ENCODE results near the gene NELL1.
A peak's percentile ranks its signal among the peaks of the same experiment; 100 is the strongest.

Gene NELL1

DNA sequence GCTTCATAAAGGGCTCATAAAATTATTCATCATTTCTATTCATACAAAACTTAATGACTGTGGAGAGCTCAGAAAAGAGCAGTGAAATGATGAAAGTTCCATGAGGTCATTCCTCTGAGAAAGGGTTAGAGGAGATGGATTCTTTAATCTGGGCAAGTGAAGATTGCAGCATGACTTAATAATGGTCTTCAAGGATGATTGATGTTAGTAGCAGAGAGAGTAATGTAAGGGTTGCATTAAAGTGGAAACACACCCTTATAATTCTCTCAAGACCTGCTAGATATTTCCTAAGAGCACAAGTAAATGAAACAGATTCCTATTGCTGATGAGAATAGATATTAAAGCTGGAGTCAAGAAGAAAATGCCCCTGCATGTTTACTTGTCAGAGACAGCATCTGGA lies 811.9 kb downstream of the NELL1 start:
- DNase-seq (ENCODE audit: low read depth, low spot score) = no peak

GRCh38 chr11:21484039-21484438 lies 814.7 kb downstream of the NELL1 start:
- DNase-seq (ENCODE audit: low read depth, low spot score) = no peak

DNA sequence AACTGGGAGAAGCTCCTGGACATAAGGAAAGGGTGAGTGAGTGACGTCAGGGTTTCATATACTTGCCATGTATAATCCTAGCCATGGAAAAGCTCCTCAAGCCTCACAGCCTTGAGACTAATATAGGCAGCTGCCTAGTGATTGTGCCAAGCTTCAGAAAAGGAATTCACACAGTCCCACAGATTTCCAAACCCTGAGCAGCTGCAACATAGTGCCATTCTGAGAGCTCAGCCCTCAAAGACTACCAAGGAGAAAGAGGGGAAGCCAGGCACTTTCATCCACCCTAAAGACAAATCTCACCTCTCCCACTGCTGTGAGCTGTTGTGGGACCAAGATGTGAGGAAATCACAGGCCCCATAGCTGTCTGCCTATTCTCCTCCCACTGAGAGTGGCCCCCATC lies 815.6 kb downstream of the NELL1 start:
- DNase-seq (ENCODE audit: low read depth, low spot score) = no peak

- DNase-seq (ENCODE audit: low read depth, low spot score) = no peak
Measured at GRCh38 chr11:21485426-21485825, 816.0 kb downstream of the NELL1 start.

DNA sequence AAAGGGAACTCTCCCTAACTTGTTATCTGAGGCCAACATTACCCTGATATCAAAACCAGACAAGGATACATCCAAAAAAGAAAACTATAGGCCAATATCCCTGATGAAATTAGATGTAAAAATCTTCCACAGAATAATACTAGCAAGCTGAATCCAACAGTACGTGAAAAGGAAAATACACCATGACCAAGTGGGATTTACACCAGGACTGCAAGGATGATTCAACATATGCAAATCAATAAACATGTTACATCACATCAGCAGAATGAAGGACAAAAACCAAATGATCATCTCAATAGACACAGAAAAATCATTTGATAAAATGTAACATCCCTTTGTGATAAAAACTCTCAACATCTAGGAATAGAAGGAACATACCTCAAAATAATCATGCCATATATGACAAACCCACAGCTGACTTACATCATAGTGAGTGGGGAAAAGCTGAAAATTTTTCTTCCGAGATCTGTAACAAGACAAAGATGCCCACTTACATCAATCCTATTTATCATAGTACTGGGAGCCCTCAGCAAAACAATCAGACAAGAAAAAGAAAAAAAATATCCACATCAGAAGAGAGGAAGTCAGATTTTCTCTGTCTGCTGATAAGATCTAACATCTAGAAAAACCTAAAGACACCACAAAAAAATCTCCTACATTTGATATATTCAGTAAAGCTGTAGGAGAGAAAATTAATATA lies 820.2 kb downstream of the NELL1 start:
- DNase-seq (ENCODE audit: low read depth, low spot score) = no peak

DNA sequence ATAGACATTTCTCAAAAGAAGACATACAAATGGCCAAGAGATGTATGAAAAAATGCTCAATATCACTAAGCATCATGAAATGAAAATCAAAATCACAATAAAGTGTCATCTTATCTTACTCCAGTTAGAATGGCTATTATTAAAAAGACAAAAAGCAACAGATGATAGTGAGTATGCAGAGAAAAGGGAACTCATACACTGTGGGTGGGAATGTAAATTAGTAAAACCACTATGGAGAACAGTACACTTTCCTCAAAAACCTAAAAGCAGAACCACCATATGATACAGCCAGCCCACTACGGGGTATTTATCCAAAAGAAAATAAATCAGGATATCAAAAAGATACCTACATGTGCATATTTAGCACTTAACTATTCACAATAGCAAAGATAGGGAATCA lies 823.5 kb downstream of the NELL1 start:
- DNase-seq (ENCODE audit: low read depth, low spot score) = no peak

DNA sequence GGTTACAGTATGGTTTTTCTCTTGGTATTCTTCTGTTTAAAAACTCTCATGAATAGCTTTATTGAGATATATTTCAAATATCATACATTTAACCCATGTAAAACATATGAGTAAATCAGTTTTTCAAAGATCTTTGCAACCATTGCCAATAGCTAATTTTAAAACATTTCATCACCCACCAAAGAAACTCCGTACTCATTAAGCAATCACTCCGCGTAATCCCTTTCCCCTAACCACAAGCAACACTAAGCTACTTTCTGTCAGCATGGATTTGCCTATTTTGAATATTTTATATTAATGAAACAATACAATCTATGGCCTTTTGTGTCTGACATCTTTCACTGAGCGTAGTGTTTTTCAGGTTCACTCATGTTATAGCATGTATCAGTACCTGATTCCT lies 825.6 kb downstream of the NELL1 start:
- no peak for DNase-seq (ENCODE audit: low read depth, low spot score)

GRCh38 chr11:21495879-21496278 lies 826.5 kb downstream of the NELL1 start:
- DNase-seq (ENCODE audit: low read depth, low spot score) = no peak

GRCh38 chr11:21501245-21501644 lies 831.9 kb downstream of the NELL1 start:
- DNase-seq (ENCODE audit: low read depth, low spot score) = no peak

DNA sequence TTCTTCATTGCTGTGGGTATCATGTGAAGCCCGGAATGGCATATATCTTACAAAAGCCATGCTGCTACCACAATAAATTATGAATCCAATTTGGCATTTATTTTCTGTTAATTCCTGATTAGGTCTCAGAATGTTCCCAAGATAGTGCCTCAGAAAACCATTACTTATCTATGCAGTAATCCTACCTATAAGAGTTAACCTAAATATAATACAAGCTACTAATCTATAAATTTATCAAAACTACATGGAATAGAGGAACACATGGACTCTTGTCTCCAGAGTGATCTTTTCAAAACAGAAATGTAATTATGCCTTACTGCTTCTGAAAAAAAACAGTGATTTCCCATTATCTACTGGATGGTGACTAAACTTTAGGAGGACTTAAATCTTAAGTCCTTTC lies 835.7 kb downstream of the NELL1 start:
- DNase-seq (ENCODE audit: low read depth, low spot score) = no peak

DNA sequence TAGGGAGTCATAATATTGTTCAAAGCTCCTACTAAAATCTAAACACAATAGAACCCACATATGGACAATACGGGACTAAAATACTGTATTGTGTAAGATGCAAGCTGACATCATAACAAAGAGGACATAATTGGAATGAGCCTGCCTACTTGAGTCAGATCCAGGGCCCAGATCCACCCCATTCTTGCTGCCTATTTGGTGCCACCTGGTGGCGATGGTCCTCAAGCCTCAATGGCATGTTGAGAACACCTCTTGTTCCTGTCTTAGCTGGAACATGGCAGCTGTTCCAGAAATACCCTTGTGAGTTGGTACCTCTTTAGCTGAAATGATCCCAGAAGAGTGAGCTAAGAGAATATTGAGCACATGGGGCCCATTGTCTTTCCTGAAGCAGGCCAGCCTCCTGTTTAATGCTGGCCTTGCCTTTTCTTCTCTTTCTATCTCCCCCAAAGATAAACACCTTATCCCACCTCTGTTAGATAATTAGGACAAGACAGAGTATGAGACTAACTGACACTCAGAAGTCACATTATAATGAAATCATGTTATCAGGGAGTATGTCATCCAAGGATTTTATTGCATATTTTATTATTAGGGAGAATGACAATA lies 842.6 kb downstream of the NELL1 start:
- peak; percentile 85 for DNase-seq (ENCODE audit: low read depth, low spot score)

DNA sequence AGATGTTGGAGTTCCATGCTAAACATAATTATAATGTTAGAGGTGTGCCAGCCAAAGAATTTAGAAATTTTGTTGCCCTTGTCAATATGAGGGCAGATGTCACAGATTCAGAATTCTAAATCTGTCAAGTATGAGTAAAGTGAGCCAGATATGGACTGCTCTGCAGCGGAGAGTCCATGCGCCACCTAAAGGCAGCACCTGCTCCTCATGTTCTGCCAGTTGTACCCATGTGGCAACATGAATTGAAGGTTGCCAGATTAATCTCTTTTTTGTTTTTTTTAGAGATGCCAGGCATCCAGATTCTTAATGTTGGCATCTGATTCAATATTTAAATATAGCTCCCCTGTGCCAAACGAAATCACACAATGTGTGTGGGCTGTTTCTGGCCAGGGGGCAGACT lies 844.9 kb downstream of the NELL1 start:
- peak; percentile 7 for DNase-seq (ENCODE audit: low read depth, low spot score)

DNA sequence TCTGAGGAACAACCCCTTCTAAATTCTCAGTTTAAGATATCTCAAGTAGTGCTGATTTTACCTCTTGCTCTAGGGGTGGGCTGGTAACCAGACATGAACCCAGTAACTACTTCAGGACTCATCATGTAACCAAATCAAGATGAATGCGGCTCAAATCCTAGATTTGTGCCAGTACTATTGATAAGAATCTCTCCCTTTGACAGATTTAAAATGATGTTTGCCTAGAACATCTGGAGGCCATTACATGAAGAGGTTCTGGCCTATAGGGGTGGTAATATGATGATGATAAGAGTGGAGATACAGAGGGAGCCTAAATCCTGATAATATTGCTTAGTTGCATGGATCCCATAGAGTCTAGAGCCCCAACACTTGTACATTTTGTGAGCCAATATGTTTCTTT lies 850.9 kb downstream of the NELL1 start:
- no peak for DNase-seq (ENCODE audit: low read depth, low spot score)

- DNase-seq (ENCODE audit: low read depth, low spot score) = no peak
Measured at GRCh38 chr11:21529187-21529586, 859.8 kb downstream of the NELL1 start.

GRCh38 chr11:21534288-21534687 lies 864.9 kb downstream of the NELL1 start:
- DNase-seq (ENCODE audit: low read depth, low spot score) = no peak

DNA sequence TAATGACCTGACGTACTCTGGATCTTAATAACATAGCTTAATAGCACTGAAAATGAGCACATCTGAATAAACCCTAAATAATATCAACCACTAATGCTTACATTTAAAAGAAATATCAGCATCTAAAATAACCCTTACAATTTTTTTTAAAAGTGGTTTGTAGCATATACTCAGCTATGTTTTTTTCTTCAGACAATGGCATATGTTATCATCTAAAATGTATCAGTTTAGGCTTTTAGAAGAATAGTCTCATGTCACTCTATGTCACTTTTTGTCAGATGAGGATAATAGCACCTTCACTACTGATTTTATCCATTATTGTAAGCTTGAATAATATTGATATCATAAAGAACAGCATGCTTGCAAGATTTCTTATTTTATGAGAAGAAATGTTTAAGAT lies 868.6 kb downstream of the NELL1 start:
- no peak for DNase-seq (ENCODE audit: low read depth, low spot score)

GRCh38 chr11:21541187-21541751 lies 871.9 kb downstream of the NELL1 start:
- no peak for DNase-seq (ENCODE audit: low read depth, low spot score)

DNA sequence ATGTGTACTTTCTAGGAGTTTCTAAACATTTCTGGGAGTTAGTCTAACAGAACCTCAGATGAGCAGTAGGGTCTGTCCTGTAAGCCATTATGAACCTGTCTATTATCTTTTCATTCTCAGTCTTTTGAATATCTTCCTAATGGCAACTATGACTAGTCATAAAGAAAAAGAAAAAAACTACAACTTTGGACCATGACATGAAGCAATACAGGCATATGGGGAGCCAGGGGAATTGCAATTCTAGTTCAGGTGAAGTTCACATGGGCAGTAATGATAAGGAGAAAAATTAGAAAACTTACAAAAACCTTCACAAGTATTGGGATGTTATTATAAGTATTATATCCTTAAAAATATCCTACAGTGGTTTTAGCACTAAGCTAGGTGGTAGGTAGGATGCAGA lies 874.5 kb downstream of the NELL1 start:
- no peak for DNase-seq (ENCODE audit: low read depth, low spot score)

DNA sequence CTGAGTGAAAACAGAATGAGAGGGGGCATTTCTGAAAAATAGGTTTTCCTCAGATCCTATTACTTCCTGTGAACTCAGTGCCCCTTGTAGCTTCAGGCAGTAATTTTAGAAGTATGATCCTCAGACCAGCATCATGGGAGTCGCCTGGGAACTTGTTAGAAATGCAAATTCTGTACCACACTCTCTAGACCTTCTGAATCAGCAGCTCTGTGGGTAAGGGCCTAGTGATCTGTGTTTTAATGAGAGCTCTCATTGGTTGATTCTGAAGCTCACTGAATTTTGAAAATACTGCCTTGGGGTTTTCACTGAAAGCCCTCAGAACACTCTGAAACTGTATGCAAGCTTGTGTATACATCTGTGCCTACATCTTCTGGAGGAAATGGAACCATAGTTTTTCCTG lies 876.3 kb downstream of the NELL1 start:
- DNase-seq (ENCODE audit: low read depth, low spot score) = peak; percentile 2

DNA sequence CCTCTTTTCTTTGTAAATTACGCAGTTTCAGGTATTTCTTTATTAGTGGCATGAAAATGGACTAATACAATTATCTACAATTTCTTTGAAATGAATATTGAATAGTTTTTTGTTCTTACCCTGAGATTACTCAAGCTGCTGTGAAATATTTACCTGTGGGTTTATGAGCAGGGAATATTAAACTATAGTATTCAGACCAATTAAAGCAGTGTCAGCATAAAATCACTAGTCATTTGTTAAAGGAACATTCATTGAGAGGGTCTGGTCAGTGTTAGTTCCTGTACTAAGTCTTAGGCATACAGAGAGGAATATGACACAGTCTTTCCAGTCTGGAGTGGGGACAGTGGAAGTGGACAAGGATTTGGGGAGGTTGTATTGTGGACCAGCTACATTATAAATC lies 877.3 kb downstream of the NELL1 start:
- DNase-seq (ENCODE audit: low read depth, low spot score) = no peak

DNA sequence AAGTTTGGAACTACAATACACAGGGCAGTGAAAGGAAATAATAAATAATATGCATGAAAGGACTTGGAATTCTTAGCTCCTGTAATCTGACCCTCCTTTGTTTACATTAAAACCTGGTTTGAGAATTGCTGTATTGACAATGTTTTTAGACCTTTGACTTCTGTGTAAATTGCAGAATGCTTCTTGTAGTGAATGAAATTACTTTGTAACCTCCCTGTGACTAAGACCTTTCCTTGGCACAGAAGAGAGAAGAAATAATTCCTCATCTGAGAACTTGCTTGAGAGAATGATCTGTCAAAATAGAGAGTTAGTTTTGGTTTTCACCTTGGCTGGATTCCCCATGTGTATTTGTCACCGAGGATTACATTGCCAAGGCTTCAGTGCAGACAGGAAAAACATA lies 883.5 kb downstream of the NELL1 start:
- peak; percentile 44 for DNase-seq (ENCODE audit: low read depth, low spot score)

GRCh38 chr11:21553795-21554194 lies 884.4 kb downstream of the NELL1 start:
- no peak for DNase-seq (ENCODE audit: low read depth, low spot score)

GRCh38 chr11:21554284-21554683 lies 884.9 kb downstream of the NELL1 start:
- DNase-seq (ENCODE audit: low read depth, low spot score) = no peak

Data from astrocyte of the hippocampus (primary cell).